HG03039 (cell line): ENCODE data around the gene CNTROB.
"Not testable (repeated sequence)": the region's sequence is repeated elsewhere in the genome, so short reads cannot be mapped to it uniquely, and the experiment has no call there.

Experiments
- ATAC-seq: cut with Tn5 transposase; IDR thresholded peaks from one replicate; pipeline ENCODE4 v1.9.1; 2021; ENCODE audit warnings: mild to moderate bottlenecking, moderate library complexity; ENCODE audit not compliant: unreplicated experiment

The CNTROB gene

DNA sequence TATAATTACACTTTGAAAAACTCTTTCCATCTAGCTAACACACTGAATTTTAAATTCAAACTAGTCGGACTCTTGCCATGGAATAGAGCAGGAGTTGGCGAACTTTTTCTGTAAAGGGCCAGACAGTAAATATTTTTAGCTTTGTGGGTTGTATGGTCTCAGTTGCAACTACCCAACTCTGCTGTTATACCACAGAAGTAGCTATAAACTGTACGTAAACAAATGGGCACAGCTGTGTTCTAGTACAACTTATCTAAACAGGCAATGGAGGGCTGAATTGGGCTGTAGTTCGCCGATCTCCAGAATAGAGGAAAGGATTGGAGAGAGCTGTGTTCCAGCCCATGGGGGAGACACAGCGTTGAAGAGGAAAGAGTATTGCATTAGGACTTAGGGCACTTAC lies 8.7 kb downstream of the CNTROB start:
- ATAC-seq = no peak

DNA sequence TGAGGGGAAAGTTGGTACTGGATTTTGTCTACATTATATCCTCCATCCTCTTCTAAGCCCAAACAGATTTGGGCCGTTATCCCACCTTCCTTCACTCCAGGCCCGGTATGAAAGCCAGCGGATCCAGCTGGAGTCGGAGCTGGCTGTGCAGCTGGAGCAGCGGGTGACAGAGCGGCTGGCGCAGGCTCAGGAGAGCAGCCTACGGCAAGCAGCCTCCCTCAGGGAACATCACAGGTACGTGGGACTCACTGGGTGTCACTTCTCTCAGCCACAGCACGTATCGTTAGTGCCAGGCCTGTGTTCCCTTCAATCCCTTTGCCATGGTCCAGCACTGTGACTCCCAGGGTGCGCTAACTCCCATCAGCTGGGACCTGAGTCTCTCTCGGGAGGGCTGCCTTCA lies 11.3 kb downstream of the CNTROB start:
- no peak for ATAC-seq

DNA sequence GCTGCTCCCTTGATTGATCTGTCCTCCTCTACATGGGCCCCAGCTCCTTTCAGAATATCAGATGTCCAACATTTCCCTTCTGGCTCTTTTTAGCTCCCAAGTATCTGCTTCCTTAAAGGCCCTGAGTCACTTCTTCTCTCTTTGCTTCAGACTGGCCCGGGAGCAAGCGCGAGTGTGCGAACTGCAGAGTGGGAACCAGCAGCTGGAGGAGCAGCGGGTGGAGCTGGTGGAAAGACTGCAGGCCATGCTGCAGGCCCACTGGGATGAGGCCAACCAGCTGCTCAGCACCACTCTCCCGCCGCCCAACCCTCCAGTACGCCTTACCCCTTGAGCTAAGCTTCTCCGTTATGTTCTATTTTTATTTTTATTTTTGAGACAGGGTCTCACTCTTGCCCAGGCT lies 12.3 kb downstream of the CNTROB start:
- no peak for ATAC-seq

DNA sequence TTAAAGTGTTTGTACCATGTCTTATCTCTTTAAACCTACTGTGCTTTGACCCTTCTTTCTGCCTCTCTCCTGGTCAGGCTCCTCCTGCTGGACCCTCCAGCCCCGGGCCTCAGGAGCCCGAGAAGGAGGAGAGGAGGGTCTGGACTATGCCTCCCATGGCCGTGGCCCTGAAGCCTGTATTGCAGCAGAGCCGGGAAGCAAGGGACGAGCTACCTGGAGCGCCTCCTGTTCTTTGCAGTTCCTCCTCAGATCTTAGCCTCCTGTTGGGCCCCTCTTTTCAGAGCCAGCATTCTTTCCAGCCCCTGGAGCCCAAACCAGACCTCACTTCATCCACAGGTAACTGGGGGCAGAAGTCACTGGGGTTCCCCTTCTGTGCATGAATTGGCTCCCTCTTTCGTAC lies 13.6 kb downstream of the CNTROB start:
- ATAC-seq = no peak

DNA sequence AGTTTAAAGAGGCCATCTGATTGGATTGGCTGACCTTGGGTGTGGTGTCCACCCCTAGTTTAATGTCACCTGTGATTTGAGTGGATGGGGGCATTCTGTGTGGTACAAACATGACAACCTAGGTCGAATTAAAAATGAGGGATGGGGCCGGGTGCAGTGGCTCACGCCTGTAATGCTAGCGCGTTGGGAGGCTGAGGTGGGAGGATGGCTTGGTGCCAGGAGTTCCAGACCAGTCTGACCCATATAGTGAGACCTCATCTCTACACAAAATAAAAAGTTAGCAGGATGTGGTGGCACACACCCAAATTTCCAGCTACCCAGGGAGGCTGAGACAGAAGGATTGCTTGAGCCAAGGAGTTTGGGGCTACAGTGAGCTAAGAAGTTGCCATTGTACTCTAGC lies 14.4 kb downstream of the CNTROB start:
- no peak for ATAC-seq

DNA sequence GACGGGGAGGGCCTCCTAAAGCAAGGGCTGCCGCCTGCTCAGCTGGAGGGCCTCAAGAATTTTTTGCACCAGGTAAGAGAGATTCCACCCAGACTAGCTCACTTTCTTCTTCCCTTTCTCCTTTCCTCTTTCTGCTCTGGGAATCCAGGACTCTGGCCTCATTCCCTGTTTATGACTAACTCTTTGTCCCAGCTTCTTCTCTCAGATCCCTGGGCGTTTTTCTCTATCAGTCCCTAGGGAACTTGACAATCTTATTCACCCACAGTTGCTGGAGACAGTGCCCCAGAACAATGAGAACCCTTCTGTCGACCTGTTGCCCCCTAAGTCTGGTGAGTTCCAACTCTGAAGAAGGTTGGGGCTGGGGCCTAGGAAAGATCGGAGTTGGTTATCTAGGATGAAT lies 15.6 kb downstream of the CNTROB start:
- ATAC-seq = no peak

DNA sequence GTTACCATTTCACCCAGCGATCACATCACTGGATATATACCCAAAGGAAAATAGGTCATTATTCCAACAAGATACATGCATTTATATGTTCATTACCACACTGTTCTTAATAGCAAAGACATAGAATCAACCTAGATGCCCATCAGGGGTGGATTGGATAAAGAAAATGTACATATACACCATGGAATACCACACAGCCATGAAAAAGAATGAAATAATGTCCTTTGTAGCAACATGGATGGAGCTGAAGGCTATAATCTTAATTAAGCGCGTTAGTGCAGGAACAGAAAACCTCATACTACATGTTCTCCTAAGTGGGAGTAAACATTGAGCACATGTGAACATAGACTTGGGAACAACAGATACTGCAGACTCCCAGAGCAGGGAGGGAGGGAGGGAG lies 18.6 kb downstream of the CNTROB start:
- no peak for ATAC-seq

DNA sequence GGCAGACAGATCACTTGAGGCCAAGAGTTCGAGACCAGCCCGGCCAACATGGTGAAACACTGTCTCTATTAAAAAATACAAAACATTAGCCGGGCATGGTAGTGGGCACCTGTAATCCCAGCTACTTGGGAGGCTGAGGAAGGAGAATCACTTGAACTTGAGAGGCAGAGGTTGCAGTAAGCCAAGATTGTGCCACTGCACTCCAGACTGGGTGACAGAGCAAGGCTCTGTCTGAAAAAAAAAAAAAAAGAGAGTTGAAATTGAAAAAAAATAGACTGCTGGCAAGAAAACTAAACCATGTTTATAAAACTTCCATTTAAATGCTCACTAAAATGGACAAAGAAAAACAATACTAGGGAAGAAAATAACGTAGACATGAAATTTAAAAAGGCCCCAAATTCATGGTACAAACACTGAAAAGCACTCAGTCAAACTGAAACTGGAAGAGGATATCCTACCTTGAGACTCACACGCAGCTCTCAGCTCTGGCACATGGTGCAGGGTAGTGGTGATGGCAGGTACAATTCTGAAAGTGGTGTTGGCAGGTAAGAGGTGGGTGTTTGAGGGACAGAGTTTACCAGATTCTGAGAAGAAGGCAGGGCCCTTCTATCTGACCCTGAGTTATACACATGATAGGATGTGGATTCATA lies 19.3 kb downstream of the CNTROB start:
- ATAC-seq = no peak

DNA sequence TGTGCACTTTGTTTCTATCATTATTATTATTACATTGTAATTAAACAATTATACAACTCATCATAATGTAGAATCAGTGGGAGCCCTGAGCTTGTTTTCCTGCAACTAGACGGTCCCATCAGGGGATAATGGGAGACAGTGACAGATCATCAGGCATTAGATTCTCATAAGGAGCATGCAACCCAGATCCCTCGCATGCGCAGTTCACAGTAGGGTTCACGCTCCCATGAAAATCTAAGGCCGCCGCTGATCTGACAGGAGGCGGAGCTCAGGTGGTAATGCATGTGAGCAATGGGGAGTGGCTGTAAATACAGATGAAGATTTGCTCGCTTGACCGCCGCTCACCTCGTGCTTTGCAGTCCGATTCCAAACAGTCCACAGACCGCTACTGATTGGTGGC lies 21.3 kb downstream of the CNTROB start:
- not testable (repeated sequence) for ATAC-seq

DNA sequence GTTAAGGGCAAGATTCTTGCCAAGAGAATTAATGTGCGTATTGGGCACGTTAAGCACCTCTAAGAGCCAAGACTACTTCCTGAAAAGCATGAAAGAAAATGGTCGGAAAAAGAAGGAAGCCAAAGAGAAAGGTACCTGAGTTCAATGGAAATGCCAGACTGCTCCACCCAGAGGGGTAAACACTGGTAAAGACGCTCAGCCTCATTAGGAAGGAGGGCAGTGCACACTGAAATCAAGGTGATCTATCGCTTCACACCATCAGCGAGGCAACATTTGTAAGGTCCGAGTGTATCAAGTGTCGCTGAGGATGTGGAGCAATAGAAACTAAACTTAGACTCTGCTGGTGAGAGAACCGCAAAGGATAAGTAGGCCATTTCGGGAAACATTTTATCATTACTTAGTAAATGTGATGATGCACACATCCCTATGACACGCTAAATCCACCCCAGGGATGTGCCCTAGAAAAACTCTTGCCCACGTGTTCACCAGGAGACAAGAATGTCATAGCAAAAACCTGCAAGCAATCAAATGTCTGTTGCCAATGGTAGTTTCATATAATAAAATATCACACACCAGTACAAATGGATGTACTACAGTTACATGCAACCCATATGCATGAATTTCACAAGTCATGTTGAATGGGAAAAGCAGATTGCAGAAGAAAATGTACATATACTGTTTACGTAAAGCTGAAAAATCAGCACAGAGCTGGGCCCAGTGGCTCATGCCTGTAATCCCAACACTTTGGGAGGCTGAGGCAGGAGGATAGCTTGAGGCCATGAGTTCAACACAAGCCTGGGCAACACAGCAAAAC lies 23.6 kb downstream of the CNTROB start:
- ATAC-seq = no peak

DNA sequence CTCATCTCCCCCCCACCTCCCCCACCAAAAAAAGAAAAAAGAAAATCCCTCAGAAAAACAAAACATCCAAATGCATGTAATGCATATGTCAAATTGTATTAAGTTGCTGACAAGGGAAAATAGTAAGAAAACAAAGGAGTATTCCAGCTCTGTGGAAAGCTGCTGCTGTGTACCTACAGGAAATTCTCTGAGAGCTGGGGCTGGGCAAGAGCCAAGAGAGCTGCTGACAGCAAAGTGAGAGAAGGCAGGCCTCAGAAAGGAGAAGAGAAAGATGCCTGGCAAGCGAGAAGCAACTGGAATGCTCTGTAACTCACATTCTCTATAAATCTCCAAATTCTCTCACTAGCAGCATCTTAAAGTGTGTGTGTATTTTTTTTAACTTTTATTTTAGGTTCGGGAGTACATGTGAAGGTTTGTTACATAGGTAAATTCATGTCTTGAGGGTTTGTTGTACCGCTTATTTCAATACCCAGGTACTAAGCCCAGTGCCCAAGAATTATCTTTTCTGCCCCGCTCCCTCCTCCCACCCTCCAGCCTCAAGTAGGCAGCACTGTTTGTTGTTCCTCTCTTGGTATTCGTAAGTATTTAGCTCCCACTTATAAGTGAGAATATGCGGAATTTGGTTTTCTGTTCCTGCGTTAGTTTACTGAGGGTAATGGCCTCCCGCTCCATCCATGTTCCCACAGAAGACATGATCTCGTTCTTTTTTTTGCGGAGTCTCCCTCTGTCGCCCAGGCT lies 24.4 kb downstream of the CNTROB start:
- ATAC-seq = no peak

DNA sequence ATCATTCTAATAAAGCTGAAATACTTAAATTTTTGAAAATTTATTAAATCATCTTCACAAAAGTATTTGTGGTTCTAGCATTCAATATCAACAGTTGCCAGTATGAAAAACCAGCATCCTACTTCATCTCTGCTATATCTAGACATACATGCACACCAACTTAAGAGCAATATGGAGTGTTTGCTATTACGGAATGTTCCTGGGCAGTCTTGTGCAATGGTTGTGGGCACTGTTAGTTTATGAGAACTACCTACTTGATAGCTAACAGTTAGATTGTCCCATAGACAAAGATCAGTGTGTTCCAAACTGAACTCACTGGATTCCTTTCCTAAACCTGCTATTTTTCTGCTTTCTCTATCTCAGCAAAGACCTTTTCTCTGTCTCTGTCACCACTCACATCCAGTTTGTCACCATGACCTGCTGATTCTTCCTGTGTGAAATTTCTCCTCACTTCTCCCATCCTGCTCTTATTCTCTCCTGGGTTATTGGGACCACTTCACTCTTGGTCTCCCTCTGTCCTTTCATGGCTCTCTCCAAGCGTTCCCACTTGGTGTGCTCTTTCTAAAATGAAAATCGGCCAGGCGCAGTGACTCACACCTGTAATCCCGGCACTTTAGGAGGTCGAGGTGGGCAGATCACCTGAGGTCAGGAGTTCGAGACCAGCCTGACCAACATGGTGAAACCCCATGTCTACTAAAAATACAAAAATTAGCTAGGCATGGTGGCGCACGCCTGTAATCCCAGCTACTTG lies 27.7 kb downstream of the CNTROB start:
- no peak for ATAC-seq

DNA sequence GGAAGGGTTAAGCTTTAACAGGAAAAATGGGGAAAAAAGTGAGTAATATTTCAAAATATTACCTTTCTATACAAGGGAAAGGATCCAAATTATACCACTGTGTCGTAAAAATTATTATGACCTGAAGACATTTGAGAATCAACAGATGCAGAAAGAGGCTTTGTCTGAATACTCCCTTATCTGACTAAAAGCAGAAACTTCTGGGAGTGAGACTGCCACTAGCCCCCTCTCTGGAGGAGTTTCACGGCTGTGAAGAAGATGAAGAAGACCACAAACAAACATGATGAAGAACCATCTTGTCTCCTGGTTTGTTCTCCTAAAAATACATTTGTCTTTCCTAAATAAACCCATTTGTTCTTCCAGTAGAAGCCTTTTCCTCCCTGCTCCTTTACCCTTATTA lies 29.4 kb downstream of the CNTROB start:
- ATAC-seq = no peak

DNA sequence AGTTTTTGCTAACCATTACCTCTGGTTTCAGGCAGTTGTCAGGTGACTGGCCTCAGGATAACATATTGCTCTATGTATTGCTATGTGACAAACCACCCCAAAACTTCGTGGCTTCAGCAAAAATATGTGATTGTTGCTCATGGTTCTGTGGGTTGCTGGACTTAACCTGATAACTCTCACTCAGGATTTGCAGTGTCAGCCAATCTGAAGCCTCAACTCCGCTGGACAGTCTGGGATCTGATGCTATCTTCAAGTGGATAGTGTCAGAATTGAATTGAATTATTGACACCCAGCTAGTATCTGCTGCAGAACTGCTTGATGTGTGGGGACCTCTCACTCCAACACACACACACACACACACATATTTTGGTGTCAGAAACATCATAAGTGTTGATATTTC lies 35.7 kb downstream of the CNTROB start:
- ATAC-seq = no peak

DNA sequence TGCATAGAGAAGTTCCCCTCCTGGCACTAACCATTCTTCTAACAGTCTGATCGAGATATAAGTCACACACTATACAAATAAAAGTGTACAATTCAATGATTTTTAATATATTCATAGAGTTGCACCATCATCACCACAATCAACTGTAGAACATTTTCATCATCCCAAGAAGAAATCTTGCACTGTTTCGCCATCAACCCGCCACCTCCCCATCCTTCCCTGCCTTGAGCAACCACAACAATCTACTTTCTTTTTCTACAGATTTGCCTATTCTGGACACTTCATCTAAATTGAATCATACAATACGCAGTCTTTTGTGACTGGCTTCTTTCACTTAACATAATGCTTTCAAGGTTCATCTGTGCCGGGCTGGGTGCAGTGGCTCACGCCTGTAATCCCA lies 37.4 kb downstream of the CNTROB start:
- no peak for ATAC-seq

DNA sequence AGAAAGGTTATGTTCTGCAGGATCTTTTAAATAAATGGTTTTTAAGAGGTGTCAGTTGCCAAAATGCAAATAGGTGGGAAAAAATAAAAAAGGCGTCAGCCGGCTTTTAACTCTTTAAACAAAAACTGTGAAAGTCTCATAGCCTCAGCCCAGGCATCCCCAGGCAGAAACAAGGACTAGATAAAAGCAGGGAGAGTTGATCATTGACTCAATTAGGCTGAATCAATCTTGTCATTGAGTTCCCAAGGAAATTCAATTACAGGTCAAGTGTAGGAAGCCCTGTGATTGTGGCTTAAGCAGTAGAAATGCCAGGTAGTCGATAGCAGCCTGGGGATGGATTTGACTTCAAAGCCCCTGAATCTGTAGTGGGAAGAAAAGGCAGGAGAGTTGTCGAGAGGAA lies 39.6 kb downstream of the CNTROB start:
- no peak for ATAC-seq

DNA sequence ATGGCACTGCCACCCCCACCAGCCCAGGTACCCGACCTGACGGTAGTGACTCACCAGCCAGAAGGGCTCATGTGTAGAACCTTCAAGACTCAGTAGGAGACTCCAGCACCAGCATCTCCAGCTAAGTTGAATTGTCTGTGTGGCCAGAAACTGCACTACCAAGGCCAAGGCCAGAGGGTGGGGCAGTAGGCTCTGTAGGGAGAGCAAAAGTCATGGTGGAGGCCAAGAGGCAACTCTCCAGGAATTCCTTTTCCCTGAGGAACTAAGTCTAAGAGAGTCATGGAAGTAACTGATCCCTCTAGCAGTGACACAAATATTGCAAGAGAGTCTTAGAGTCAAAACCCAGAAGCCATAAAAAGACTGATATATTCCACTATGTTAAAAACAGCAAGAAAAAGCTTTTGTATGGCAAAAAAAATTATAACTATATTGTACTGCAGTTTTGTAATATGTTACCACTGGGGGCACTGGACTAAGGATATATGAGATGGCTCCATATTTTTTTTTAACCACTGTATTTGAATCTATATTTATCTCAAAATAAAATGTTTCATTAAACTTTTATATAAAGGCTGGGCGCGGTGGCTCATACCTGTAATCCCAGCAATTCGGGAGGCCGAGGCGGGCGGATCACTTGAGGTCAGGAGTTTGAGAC lies 40.3 kb downstream of the CNTROB start:
- ATAC-seq = no peak

DNA sequence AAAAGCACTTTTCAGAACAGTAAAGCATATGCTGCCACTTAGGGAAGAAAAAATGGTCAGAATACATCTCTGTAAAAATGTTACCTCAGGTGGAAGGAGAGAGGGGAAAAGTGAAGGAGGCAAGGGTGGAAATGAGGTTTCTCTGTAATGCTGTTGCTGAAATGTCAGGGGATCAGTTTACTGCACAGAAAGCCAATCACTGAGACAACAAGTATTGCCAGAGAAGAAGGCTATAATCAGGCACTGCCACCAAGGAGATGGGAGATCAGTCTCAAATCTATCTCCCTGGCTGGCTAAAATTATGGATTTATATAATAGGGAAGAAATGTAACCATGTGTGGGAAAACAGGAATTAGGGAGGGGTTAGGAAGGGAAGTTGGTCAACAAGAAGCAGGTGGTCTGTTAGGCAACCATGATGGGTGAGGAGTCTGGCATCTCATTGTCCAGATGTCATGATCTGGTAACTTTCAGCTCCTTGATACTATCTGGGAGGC lies 42.7 kb downstream of the CNTROB start:
- no peak for ATAC-seq

DNA sequence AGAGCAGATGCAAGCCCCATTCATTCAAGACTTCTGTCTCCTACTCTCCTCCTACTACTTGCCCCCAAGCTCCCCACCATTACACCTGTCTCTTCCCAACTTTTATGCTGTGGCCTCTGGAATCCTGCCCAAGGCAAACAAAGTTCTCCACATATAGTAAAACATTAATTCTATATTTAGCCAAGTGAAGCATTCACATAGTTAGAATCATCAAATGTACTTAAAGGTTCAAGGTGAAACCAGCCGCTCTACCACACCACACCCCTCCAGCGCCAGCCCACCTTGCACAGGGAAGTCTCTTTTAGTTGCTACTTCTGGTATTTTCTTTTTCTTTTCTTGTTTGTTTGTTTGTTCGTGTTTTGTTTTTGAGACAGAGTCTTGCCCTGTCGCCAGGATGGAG lies 45.0 kb downstream of the CNTROB start:
- no peak for ATAC-seq

DNA sequence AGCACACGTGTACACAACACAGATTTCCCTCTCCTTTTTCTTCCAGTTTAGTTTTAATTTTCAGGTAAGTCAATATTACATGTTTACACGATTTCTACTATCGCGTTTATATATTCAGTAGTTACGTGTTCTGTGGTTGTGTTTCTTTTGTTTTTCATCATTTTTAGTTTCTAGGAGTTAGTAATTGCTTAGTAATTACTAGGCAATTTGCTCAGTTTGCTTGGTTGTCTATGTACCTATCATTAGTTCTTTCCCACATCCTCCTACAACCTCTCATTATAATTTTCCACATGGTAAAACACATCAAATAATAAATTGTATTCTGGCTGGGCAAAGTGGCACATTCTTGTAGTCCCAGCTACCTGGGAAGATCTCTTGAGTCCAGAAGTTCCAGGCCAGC lies 45.8 kb downstream of the CNTROB start:
- no peak for ATAC-seq

DNA sequence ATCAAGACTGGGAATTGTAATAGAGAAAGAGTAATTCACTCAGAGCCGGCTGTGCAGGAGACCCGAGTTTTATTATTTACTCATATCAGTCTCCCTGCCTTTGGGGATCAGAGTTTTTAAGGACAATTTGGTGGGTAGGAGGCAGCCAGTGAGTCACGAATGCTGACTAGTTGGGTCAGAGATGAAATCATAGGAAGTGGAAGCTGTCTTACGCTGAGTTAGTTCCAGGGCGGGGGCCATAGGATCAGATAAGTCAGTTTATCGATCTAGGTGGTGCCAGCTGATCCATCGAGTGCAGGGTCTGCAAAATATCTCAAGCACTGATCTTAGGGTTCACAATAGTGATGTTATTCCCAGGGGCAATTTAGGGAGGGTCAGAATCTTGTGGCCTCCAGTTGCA lies 50.2 kb downstream of the CNTROB start:
- no peak for ATAC-seq
